RPMI7951 (cell line): Measurements from ENCODE around the gene BRD2. TPM values are rescaled to one million over a fixed set of nuclear protein-coding genes. Genes with fewer than 3 reads are reported as not detected.

Experiments used
- DNase-seq: peaks from one replicate; pipeline ENCODE4 v3.0.0-alpha.2; 2012; ENCODE audit warnings: low read depth
- total RNA-seq: library from RNA; depleted of rRNA; stranded (reverse); fragments of >200 nt; shearing (Covaris generic); gene quantifications from 2 replicates; pipeline ENCODE4 v1.2.3, GENCODE V29; 2014

Gene BRD2
- total RNA-seq, 1 experiment from 2014 or later: 77.5 TPM

GRCh38 chr6:32993363-32993973 is 25.1 kb downstream of the BRD2 start:
- DNase-seq: no peak

GRCh38 chr6:32995448-32995847 is 27.1 kb downstream of the BRD2 start:
- no peak for DNase-seq

GRCh38 chr6:33000055-33000454 is 31.7 kb downstream of the BRD2 start:
- DNase-seq: no peak

- no peak for DNase-seq
Observed at GRCh38 chr6:33001685-33002084, 33.3 kb downstream of the BRD2 start.

GRCh38 chr6:33004940-33005339 is 36.5 kb downstream of the BRD2 start:
- no peak for DNase-seq

- DNase-seq: peak; percentile 90
Observed at GRCh38 chr6:33007831-33008400, 39.5 kb downstream of the BRD2 start.

GRCh38 chr6:33008944-33009861 is 40.8 kb downstream of the BRD2 start, which contains the start of gene HLA-DOA:
Gene HLA-DOA, minus strand, starts transcription at chr6:33009591.
- peak; percentile 21 for DNase-seq

- DNase-seq: no peak
Observed at GRCh38 chr6:33010356-33010755, 42.0 kb downstream of the BRD2 start.

GRCh38 chr6:33013608-33014007 is 45.2 kb downstream of the BRD2 start:
- peak; percentile 2 for DNase-seq

- DNase-seq: peak; percentile 78
Observed at GRCh38 chr6:33014841-33015634, 46.6 kb downstream of the BRD2 start.

GRCh38 chr6:33015798-33016197 is 47.4 kb downstream of the BRD2 start:
- DNase-seq: no peak

GRCh38 chr6:33017018-33017417 is 48.6 kb downstream of the BRD2 start:
- no peak for DNase-seq

- no peak for DNase-seq
Observed at GRCh38 chr6:33017694-33018353, 49.4 kb downstream of the BRD2 start.

GRCh38 chr6:33018418-33018817 is 50.0 kb downstream of the BRD2 start:
- DNase-seq: no peak

- peak; percentile 84 for DNase-seq
Observed at GRCh38 chr6:33018904-33019303, 50.5 kb downstream of the BRD2 start.

- DNase-seq: no peak
Observed at GRCh38 chr6:33019372-33019771, 51.0 kb downstream of the BRD2 start.

GRCh38 chr6:33021917-33022316 is 53.5 kb downstream of the BRD2 start:
- no peak for DNase-seq

- no peak for DNase-seq
Observed at GRCh38 chr6:33023536-33023935, 55.1 kb downstream of the BRD2 start.

- DNase-seq: no peak
Observed at GRCh38 chr6:33024521-33024920, 56.1 kb downstream of the BRD2 start.

GRCh38 chr6:33028220-33028849 is 59.9 kb downstream of the BRD2 start:
- no peak for DNase-seq
